ENCODE data around the gene MYOM3.

The MYOM3 gene

GRCh38 chr1:24151175-24151533, 39.2 kb upstream of the MYOM3 start:
- Histone ChIP-seq H3K4me1 (ENCODE audit: control insufficient read depth in 1 of 2, insufficient read depth in 2 of 2, low read length in 2 of 2) (peaks cover 7 to 18% of the 10 kb centered on the region in 2 experiments), H3K18ac (ENCODE audit: low read length) (no peak overlapping the region), H2AK5ac (ENCODE audit: low read length) (no peak overlapping the region), H2BK120ac (ENCODE audit: insufficient read depth, low read length, poor library complexity) (no peak overlapping the region), H3K9ac (ENCODE audit: low read length) (no peak overlapping the region), H3K79me1 (ENCODE audit: low read length) (peaks cover 10% of the 10 kb centered on the region), H3K27me3 (ENCODE audit: insufficient read depth, low read length) (no peaks in the 10 kb centered on the region), H4K91ac (ENCODE audit: low read depth, low read length) (no peak overlapping the region), H2BK12ac (ENCODE audit: low read length) (no peak overlapping the region), H2BK5ac (ENCODE audit: low read depth, low read length, poor library complexity) (no peak overlapping the region), H3K4me2 (ENCODE audit: low read length) (peak overlapping the region; percentile 80), H3K79me2 (ENCODE audit: control insufficient read depth, insufficient read depth, low read length, poor library complexity) (peaks cover 3% of the 10 kb centered on the region), H2AFZ (ENCODE audit: insufficient read depth, low read length, poor library complexity) (no peak overlapping the region), H3K4ac (ENCODE audit: low read depth, low read length) (no peak overlapping the region), H4K12ac (ENCODE audit: low read depth, low read length) (no peak overlapping the region), H3K14ac (ENCODE audit: low read length) (no peak overlapping the region), H3K4me3 (ENCODE audit: low read depth, low read length) (no peak overlapping the region), H3K27ac (ENCODE audit: low read depth, low read length) (peak overlapping the region; percentile 88), H3K36me3 (ENCODE audit: control insufficient read depth in 1 of 2, insufficient read depth in 2 of 2, low read length in 2 of 2) (peaks cover 3 to 4% of the 10 kb centered on the region in 2 experiments), H3K9me3 (ENCODE audit: insufficient read depth, low read depth, low read length) (no peaks in the 10 kb centered on the region), H4K8ac (ENCODE audit: low read depth, low read length) (no peak overlapping the region), H3K23ac (ENCODE audit: low read length) (no peak overlapping the region)
- WGBS (ENCODE audit: extremely low coverage, insufficient coverage, insufficient read length), result no CpG with 5 or more reads among the region's 12 CpGs
- DNase-seq, result no peak

GRCh38 chr1:24150234-24151174, 38.6 kb upstream of the MYOM3 start:
- Histone ChIP-seq H3K23ac (ENCODE audit: low read length) (peak overlapping the region; percentile 66), H4K91ac (ENCODE audit: low read depth, low read length) (peak overlapping the region; percentile 63), H3K79me1 (ENCODE audit: low read length) (peaks cover 10% of the 10 kb centered on the region), H2BK120ac (ENCODE audit: insufficient read depth, low read length, poor library complexity) (peak overlapping the region; percentile 22), H4K12ac (ENCODE audit: low read depth, low read length) (peak overlapping the region; percentile 59), H2AFZ (ENCODE audit: insufficient read depth, low read length, poor library complexity) (no peak overlapping the region), H3K79me2 (ENCODE audit: control insufficient read depth, insufficient read depth, low read length, poor library complexity) (peaks cover 3% of the 10 kb centered on the region), H3K9ac (ENCODE audit: low read length) (peak overlapping the region; percentile 85), H2AK5ac (ENCODE audit: low read length) (peak overlapping the region; percentile 77), H2BK5ac (ENCODE audit: low read depth, low read length, poor library complexity) (peak overlapping the region; percentile 70), H3K27me3 (ENCODE audit: insufficient read depth, low read length) (no peaks in the 10 kb centered on the region), H3K27ac (ENCODE audit: low read depth, low read length) (peak overlapping the region; percentile 88), H4K8ac (ENCODE audit: low read depth, low read length) (peak overlapping the region; percentile 64), H3K4ac (ENCODE audit: low read depth, low read length) (no peak overlapping the region), H3K4me2 (ENCODE audit: low read length) (peak overlapping the region; percentile 80), H3K9me3 (ENCODE audit: insufficient read depth, low read depth, low read length) (no peaks in the 10 kb centered on the region), H3K36me3 (ENCODE audit: control insufficient read depth in 1 of 2, insufficient read depth in 2 of 2, low read length in 2 of 2) (no peaks in the 10 kb centered on the region), H3K14ac (ENCODE audit: low read length) (peak overlapping the region; percentile 73), H3K4me1 (ENCODE audit: control insufficient read depth in 1 of 2, insufficient read depth in 2 of 2, low read length in 2 of 2) (peaks cover 7 to 18% of the 10 kb centered on the region in 2 experiments), H2BK12ac (ENCODE audit: low read length) (peak overlapping the region; percentile 80), H3K18ac (ENCODE audit: low read length) (peak overlapping the region; percentile 56), H3K4me3 (ENCODE audit: low read depth, low read length) (no peak overlapping the region)
- WGBS (ENCODE audit: extremely low coverage, insufficient coverage, insufficient read length), result 100% methylated on average over 1 of the region's 36 CpGs
- peak; percentile 87 to 94 for DNase-seq

GRCh38 chr1:24149866-24150233, 37.9 kb upstream of the MYOM3 start:
- peaks cover 3% of the 10 kb centered on the region for H3K79me2 ChIP-seq (ENCODE audit: control insufficient read depth, insufficient read depth, low read length, poor library complexity)

GRCh38 chr1:24147816-24148215, 35.9 kb upstream of the MYOM3 start:
- no peak overlapping the region for H3K18ac ChIP-seq (ENCODE audit: low read length)
- H2AFZ ChIP-seq (ENCODE audit: insufficient read depth, low read length, poor library complexity), result no peak overlapping the region
- no peak overlapping the region for H2BK12ac ChIP-seq (ENCODE audit: low read length)
- H3K4me1 ChIP-seq (ENCODE audit: control insufficient read depth in 1 of 2, insufficient read depth in 2 of 2, low read length in 2 of 2), result peaks cover 7 to 13% of the 10 kb centered on the region in 2 experiments
- H3K4ac ChIP-seq (ENCODE audit: low read depth, low read length), result no peak overlapping the region
- no peak overlapping the region for H2BK120ac ChIP-seq (ENCODE audit: insufficient read depth, low read length, poor library complexity)
- H3K14ac ChIP-seq (ENCODE audit: low read length), result no peak overlapping the region
- H3K23ac ChIP-seq (ENCODE audit: low read length), result no peak overlapping the region
- H3K9ac ChIP-seq (ENCODE audit: low read length), result no peak overlapping the region
- peaks cover 10% of the 10 kb centered on the region for H3K79me1 ChIP-seq (ENCODE audit: low read length)
- H4K91ac ChIP-seq (ENCODE audit: low read depth, low read length), result no peak overlapping the region
- DNase-seq, result no peak
- H2BK5ac ChIP-seq (ENCODE audit: low read depth, low read length, poor library complexity), result no peak overlapping the region
- no peaks in the 10 kb centered on the region for H3K9me3 ChIP-seq (ENCODE audit: insufficient read depth, low read depth, low read length)
- peaks cover 3% of the 10 kb centered on the region for H3K79me2 ChIP-seq (ENCODE audit: control insufficient read depth, insufficient read depth, low read length, poor library complexity)
- H3K27me3 ChIP-seq (ENCODE audit: insufficient read depth, low read length), result no peaks in the 10 kb centered on the region
- no peak overlapping the region for H4K8ac ChIP-seq (ENCODE audit: low read depth, low read length)
- H2AK5ac ChIP-seq (ENCODE audit: low read length), result no peak overlapping the region
- no peak overlapping the region for H4K12ac ChIP-seq (ENCODE audit: low read depth, low read length)
- H3K4me3 ChIP-seq (ENCODE audit: low read depth, low read length), result no peak overlapping the region
- H3K27ac ChIP-seq (ENCODE audit: low read depth, low read length), result no peak overlapping the region
- no peaks in the 10 kb centered on the region for H3K36me3 ChIP-seq (ENCODE audit: control insufficient read depth in 1 of 2, insufficient read depth in 2 of 2, low read length in 2 of 2)
- H3K4me2 ChIP-seq (ENCODE audit: low read length), result no peak overlapping the region
- no CpG with 5 or more reads among the region's 6 CpGs for WGBS (ENCODE audit: extremely low coverage, insufficient coverage, insufficient read length)

More at GRCh38 chr1:24149866-24150233, 37.9 kb upstream of the MYOM3 start:
- no peak overlapping the region for H2AFZ ChIP-seq (ENCODE audit: insufficient read depth, low read length, poor library complexity)
- H3K23ac ChIP-seq (ENCODE audit: low read length), result no peak overlapping the region
- no peaks in the 10 kb centered on the region for H3K9me3 ChIP-seq (ENCODE audit: insufficient read depth, low read depth, low read length)
- no peak overlapping the region for H2BK12ac ChIP-seq (ENCODE audit: low read length)
- no peaks in the 10 kb centered on the region for H3K36me3 ChIP-seq (ENCODE audit: control insufficient read depth in 1 of 2, insufficient read depth in 2 of 2, low read length in 2 of 2)
- no peak overlapping the region for H3K4me3 ChIP-seq (ENCODE audit: low read depth, low read length)
- no peak overlapping the region for H3K27ac ChIP-seq (ENCODE audit: low read depth, low read length)
- peak overlapping the region; percentile 77 for H2AK5ac ChIP-seq (ENCODE audit: low read length)
- H3K79me1 ChIP-seq (ENCODE audit: low read length), result peaks cover 10% of the 10 kb centered on the region
- peak overlapping the region; percentile 59 for H3K4me2 ChIP-seq (ENCODE audit: low read length)
- H3K4ac ChIP-seq (ENCODE audit: low read depth, low read length), result no peak overlapping the region
- H3K9ac ChIP-seq (ENCODE audit: low read length), result peak overlapping the region; percentile 38
- DNase-seq, result peak; percentile 71 to 81
- no CpG with 5 or more reads among the region's 5 CpGs for WGBS (ENCODE audit: extremely low coverage, insufficient coverage, insufficient read length)
- peak overlapping the region; percentile 73 for H3K14ac ChIP-seq (ENCODE audit: low read length)
- peak overlapping the region; percentile 56 for H3K18ac ChIP-seq (ENCODE audit: low read length)
- H4K8ac ChIP-seq (ENCODE audit: low read depth, low read length), result peak overlapping the region; percentile 5
- peak overlapping the region; percentile 63 for H4K91ac ChIP-seq (ENCODE audit: low read depth, low read length)
- H3K4me1 ChIP-seq (ENCODE audit: control insufficient read depth in 1 of 2, insufficient read depth in 2 of 2, low read length in 2 of 2), result peaks cover 7 to 18% of the 10 kb centered on the region in 2 experiments
- H2BK120ac ChIP-seq (ENCODE audit: insufficient read depth, low read length, poor library complexity), result no peak overlapping the region
- no peaks in the 10 kb centered on the region for H3K27me3 ChIP-seq (ENCODE audit: insufficient read depth, low read length)
- H4K12ac ChIP-seq (ENCODE audit: low read depth, low read length), result peak overlapping the region; percentile 59
- no peak overlapping the region for H2BK5ac ChIP-seq (ENCODE audit: low read depth, low read length, poor library complexity)
